RWPE1 (cell line): ENCODE measurements around the gene RBM7.

Source experiments
- CTCF ChIA-PET: fragments of 350-600 bp; sonication (Branson Sonifier 250); formaldehyde crosslinking; extraction: SDS; loops from one replicate; lab custom pipeline; 2021; lab: Yijun Ruan, JAX
- POLR2A ChIA-PET: fragments of 400-600 bp; formaldehyde crosslinking; extraction: SDS; loops from one replicate; lab custom pipeline; 2020; ENCODE audit warnings: antibody characterized with exemption; ENCODE audit not compliant: low non-redundant PET; lab: Yijun Ruan, JAX
- DNase-seq: peaks from one replicate; pipeline ENCODE4 v3.0.0; 2012; ENCODE audit warnings: low spot score
- H3K27ac ChIP-seq: fragments of 450-650 bp; 2 replicates; pipeline ENCODE4 v1.5.1; 2017
- CTCF ChIP-seq: fragments of 450-650 bp; conservative IDR thresholded peaks from 2 replicates; pipeline ENCODE4 v1.5.1; 2017; ENCODE audit warnings: low read depth, mild to moderate bottlenecking

RBM7 gene

DNA sequence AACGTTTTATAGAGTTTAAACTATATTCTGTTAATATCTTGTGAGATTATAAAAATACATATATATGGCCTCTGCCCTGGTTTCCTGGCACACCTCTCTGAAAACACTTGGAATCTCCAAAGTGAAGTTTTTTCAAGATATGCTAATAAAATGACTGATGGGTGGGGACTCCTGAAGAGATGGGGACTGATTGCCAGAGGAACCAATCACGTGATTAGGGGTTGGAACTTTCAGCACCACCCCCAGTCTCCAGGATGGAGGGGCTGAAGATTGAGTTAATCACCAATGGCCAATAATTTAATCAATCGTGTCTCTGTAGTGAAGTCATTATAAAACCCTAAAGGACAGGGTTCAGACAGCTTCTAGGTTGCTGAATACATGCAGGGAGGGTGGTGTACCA, 37.5 kb upstream of the RBM7 start:
- CTCF ChIA-PET = no interaction called here
- TF ChIP-seq CTCF = no peak
- POLR2A ChIA-PET = no interaction called here
- no peak for DNase-seq
- H3K27ac ChIP-seq = no peak overlapping the region

GRCh38 chr11:114366331-114367243, 33.9 kb upstream of the RBM7 start:
- CTCF ChIA-PET = no interaction called here
- TF ChIP-seq CTCF = no peak
- POLR2A ChIA-PET = no interaction called here
- no peak overlapping the region for H3K27ac ChIP-seq
- DNase-seq = peak; percentile 13

GRCh38 chr11:114367244-114367957, 33.1 kb upstream of the RBM7 start:
- POLR2A ChIA-PET = no interaction called here
- no peak for TF ChIP-seq CTCF
- DNase-seq = no peak
- no peak overlapping the region for H3K27ac ChIP-seq
- CTCF ChIA-PET = interaction anchor here (1.0 kb wide), 1 partner anchor 88 kb away, joined by 3 read pairs; no protein-coding TSS in a partner anchor

DNA sequence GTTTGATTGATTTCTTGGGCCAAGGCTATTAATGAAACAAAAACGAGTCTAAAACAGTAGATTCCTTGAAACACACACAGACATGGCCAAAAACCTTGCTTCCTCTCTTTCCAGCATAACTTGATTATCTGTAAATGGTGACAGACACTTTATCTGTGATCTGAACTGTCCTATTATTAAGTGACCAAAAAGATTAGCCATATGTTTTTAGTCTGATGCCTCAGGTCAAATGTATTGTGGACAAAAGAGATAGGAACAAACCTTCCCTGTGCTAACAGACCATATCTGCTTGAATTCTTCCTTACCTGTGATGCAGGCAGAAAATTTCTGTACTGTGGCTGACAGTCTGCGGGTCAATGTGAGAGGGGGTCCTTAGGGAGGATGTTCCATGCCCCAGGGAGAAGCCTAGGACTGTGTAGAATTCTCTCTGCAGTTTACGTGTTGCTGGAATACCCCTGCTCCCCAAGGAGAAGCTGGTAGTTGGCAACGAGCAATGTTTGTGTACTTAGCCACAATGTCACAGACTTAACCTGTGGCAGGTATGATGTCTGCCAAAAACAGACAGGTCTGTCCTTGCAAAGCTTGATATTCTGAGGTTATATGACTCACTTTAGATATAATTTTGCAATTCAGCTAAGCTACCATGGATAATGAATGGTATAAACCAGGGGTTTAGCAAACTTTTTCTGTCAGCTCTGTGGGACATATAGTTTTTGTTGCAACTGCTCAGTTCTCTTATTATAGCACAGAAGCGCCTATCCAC, 31.4 kb upstream of the RBM7 start:
- H3K27ac ChIP-seq = no peak overlapping the region
- POLR2A ChIA-PET = no interaction called here
- peak; percentile 14 for DNase-seq
- no peak for TF ChIP-seq CTCF
- CTCF ChIA-PET = interaction anchor here (0.6 kb wide), 2 partner anchors 31 to 1180 kb away, joined by 3 to 4 read pairs; no protein-coding TSS in a partner anchor

DNA sequence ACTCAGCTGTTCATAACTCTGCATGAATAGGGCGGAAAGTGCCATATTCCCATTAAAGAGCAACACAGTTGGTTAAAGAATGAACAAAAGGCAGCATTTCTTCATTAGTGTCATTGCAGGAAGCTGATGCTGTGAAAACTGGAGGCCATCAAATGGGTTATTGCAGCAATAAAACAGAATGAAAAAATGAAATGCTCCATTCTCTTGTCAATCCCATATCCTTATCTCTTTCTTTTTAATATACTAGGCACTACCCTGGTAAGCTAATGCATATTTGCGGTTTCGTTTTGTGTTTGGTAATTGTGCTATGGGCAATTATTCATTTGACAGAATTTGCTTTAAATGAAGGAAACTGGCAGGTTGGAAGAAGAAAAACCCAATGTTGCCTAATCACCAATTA, 25.4 kb upstream of the RBM7 start:
- H3K27ac ChIP-seq = no peak overlapping the region
- no peak for TF ChIP-seq CTCF
- ChIA-PET POLR2A (no interaction called here), CTCF (interaction anchor here (0.8 kb wide), 1 partner anchor 188 kb away, joined by 4 read pairs; no protein-coding TSS in a partner anchor)
- no peak for DNase-seq
